PC-9 (cell line): Measurements from ENCODE around the gene UBA3. TPM values are rescaled to one million over a fixed set of nuclear protein-coding genes. Genes with fewer than 3 reads are reported as not detected.

Source experiments
- BruUV-seq: library from RNA; stranded (reverse); fragments of 400-500 nt; replicated peaks from 2 replicates; lab custom pipeline; 2021; lab: Mats Ljungman, UMichigan
- CTCF ChIA-PET: fragments of 300-600 bp; sonication (Branson Sonifier 250); formaldehyde crosslinking; loops from one replicate; lab custom pipeline; 2022; ENCODE audit warnings: antibody characterized with exemption; lab: Charles Lee
- POLR2A ChIA-PET: fragments of 300-600 bp; sonication (Branson Sonifier 250); formaldehyde crosslinking; loops from one replicate; lab custom pipeline; 2022; ENCODE audit warnings: antibody characterized with exemption; ENCODE audit not compliant: unreplicated experiment; lab: Charles Lee
- DNase-seq, 2 experiments: peaks; one replicate each; pipeline versions ENCODE4 v3.0.0 to v3.0.0-alpha.2; 2015 to 2022; ENCODE audit warnings: mixed read lengths in 1 of 2
- H2AFZ ChIP-seq: fragments of 200-600 bp; sonication (generic); 2 replicates; pipeline ENCODE4 v1.8.1; 2017; ENCODE audit warnings: antibody characterized with exemption
- H3F3A ChIP-seq: fragments of 200-600 bp; sonication (generic); 2 replicates; pipeline ENCODE4 v1.8.1; 2017; ENCODE audit warnings: antibody characterized with exemption, mild to moderate bottlenecking, low read depth; ENCODE audit not compliant: insufficient read depth
- H3K27ac ChIP-seq: fragments of 200-600 bp; sonication (generic); 2 replicates; pipeline ENCODE4 v1.6.1; 2016; ENCODE audit warnings: mixed run types
- H3K27me3 ChIP-seq: fragments of 200-600 bp; sonication (generic); 2 replicates; pipeline ENCODE4 v1.6.1; 2016; ENCODE audit warnings: low read depth, mixed run types; ENCODE audit not compliant: insufficient read depth
- H3K36me3 ChIP-seq: fragments of 200-600 bp; sonication (generic); 2 replicates; pipeline ENCODE4 v1.6.1; 2016; ENCODE audit warnings: low read depth, mixed run types
- H3K4me1 ChIP-seq: fragments of 200-600 bp; sonication (generic); replicated peaks from 2 replicates; pipeline ENCODE4 v1.6.1; 2016; ENCODE audit warnings: mixed run types; ENCODE audit not compliant: insufficient read depth
- H3K4me2 ChIP-seq: fragments of 200-600 bp; sonication (generic); 2 replicates; pipeline ENCODE4 v1.6.1; 2017; ENCODE audit warnings: mixed run types
- H3K4me3 ChIP-seq: fragments of 200-600 bp; sonication (generic); 2 replicates; pipeline ENCODE4 v1.6.1; 2016; ENCODE audit warnings: mixed run types
- H3K79me2 ChIP-seq: fragments of 200-600 bp; sonication (generic); 2 replicates; pipeline ENCODE4 v1.6.1; 2017; ENCODE audit warnings: low read depth, mixed run types
- H3K9me2 ChIP-seq: fragments of 200-600 bp; sonication (generic); 2 replicates; pipeline ENCODE4 v1.8.1; 2017; ENCODE audit warnings: mild to moderate bottlenecking; ENCODE audit not compliant: insufficient read depth
- H3K9me3 ChIP-seq: fragments of 200-600 bp; sonication (generic); 2 replicates; pipeline ENCODE4 v1.8.1; 2016; ENCODE audit warnings: low read depth; ENCODE audit not compliant: insufficient read depth
- H4K20me1 ChIP-seq: fragments of 200-600 bp; sonication (generic); 2 replicates; pipeline ENCODE4 v1.8.1; 2017; ENCODE audit not compliant: insufficient read depth
- EZH2 ChIP-seq: fragments of 200-600 bp; sonication (generic); IDR thresholded peaks from 2 replicates; pipeline ENCODE4 v1.8.0; 2017; ENCODE audit warnings: antibody characterized with exemption, low read depth
- intact Hi-C: fragments of 100-400 bp; cut with micrococcal nuclease; formaldehyde crosslinking; loops from one replicate; pipeline ENCODE4 v1.10.0; 2022; ENCODE audit not compliant: unreplicated experiment
- total RNA-seq: library from RNA; stranded (reverse); gene quantifications from 2 replicates; pipeline ENCODE4 v1.2.3, GENCODE V29; 2021
- TF ChIP-seq, protein P1 (sequence below): fragments of 200-600 bp; sonication (generic); conservative IDR thresholded peaks from 2 replicates; pipeline ENCODE4 v1.6.1; 2017; ENCODE audit warnings: mixed run types, antibody characterized with exemption, mild to moderate bottlenecking, moderate library complexity

Gene UBA3
- total RNA-seq, 1 experiment from 2014 or later = 88.8 TPM

DNA sequence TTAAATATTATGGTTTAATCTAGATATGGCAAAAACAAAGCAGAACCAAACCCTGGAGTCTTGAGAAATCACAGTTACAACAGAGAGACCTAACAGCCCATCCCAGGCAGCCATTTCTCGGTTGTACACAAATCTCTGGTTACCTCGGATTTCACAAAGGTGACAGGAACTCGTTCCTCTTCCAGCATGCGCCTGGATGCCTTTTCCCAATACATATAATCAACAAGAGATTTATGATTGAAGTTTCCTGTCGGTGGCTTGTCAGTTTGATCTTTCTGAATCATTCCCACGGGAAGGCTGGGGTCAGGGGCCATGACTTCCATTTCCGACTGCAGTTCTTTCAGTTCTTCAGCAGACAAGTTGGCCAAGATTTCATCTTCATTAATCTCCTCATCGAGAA, 41.8 kb upstream of the UBA3 start:
- no TSS peak for BruUV-seq
- POLR2A ChIA-PET = no interaction called here

GRCh38 chr3:69121513-69121912, 41.3 kb upstream of the UBA3 start:
- POLR2A ChIA-PET = no interaction called here
- CTCF ChIA-PET = interaction anchor here (0.5 to 2.0 kb wide), 5 partner anchors 36 to 320 kb away, joined by 3 to 13 read pairs (median 7); no protein-coding TSS in a partner anchor
- peak overlapping the region; percentile 63; the same call in 1 of the 2 replicates for H2AFZ ChIP-seq
- intact Hi-C loops = loop anchor here (1.0 to 5.0 kb wide), 2 partner anchors 41 to 185 kb away; no protein-coding TSS in a partner anchor
- H3K27me3 ChIP-seq = no peaks in the 10 kb centered on the region
- no peak overlapping the region for H3K4me3 ChIP-seq
- H3K79me2 ChIP-seq = no peaks in the 10 kb centered on the region
- TF ChIP-seq, protein P1, sequence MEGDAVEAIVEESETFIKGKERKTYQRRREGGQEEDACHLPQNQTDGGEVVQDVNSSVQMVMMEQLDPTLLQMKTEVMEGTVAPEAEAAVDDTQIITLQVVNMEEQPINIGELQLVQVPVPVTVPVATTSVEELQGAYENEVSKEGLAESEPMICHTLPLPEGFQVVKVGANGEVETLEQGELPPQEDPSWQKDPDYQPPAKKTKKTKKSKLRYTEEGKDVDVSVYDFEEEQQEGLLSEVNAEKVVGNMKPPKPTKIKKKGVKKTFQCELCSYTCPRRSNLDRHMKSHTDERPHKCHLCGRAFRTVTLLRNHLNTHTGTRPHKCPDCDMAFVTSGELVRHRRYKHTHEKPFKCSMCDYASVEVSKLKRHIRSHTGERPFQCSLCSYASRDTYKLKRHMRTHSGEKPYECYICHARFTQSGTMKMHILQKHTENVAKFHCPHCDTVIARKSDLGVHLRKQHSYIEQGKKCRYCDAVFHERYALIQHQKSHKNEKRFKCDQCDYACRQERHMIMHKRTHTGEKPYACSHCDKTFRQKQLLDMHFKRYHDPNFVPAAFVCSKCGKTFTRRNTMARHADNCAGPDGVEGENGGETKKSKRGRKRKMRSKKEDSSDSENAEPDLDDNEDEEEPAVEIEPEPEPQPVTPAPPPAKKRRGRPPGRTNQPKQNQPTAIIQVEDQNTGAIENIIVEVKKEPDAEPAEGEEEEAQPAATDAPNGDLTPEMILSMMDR = no peak
- TF ChIP-seq EZH2 = no peak
- no peaks in the 10 kb centered on the region for H4K20me1 ChIP-seq
- no TSS peak for BruUV-seq
- H3F3A ChIP-seq = peaks cover 10% of the 10 kb centered on the region
- H3K4me1 ChIP-seq = peaks cover 13% of the 10 kb centered on the region
- no peaks in the 10 kb centered on the region for H3K9me3 ChIP-seq
- no peaks in the 10 kb centered on the region for H3K9me2 ChIP-seq
- no peak overlapping the region for H3K27ac ChIP-seq
- H3K36me3 ChIP-seq = no peaks in the 10 kb centered on the region
- DNase-seq = no peak
- no peak overlapping the region for H3K4me2 ChIP-seq

More for the DNA sequence above, 41.8 kb upstream of the UBA3 start:
- H3K9me3 ChIP-seq = no peaks in the 10 kb centered on the region
- intact Hi-C loops = loop anchor here (1.0 to 5.0 kb wide), 2 partner anchors 40 to 184 kb away; no protein-coding TSS in a partner anchor
- no peak for DNase-seq
- no peak overlapping the region for H3K4me3 ChIP-seq
- H3F3A ChIP-seq = peaks cover 8% of the 10 kb centered on the region; the same call in 1 of the 2 replicates
- no peak overlapping the region for H3K27ac ChIP-seq
- no peaks in the 10 kb centered on the region for H3K79me2 ChIP-seq
- no peaks in the 10 kb centered on the region for H3K27me3 ChIP-seq
- no peak overlapping the region for H3K4me2 ChIP-seq
- no peaks in the 10 kb centered on the region for H3K9me2 ChIP-seq
- no peaks in the 10 kb centered on the region for H4K20me1 ChIP-seq
- H3K36me3 ChIP-seq = no peaks in the 10 kb centered on the region
- CTCF ChIA-PET = interaction anchor here (0.5 to 0.6 kb wide), 2 partner anchors 36 kb away, joined by 4 to 13 read pairs; no protein-coding TSS in a partner anchor
- H2AFZ ChIP-seq = no peak overlapping the region
- no peak for TF ChIP-seq EZH2
- TF ChIP-seq, protein P1 = no peak
- H3K4me1 ChIP-seq = peaks cover 10% of the 10 kb centered on the region

GRCh38 chr3:69120879-69121464, 40.8 kb upstream of the UBA3 start:
- Histone ChIP-seq H3K4me3 (no peak overlapping the region), H3K36me3 (no peaks in the 10 kb centered on the region), H3K9me3 (no peaks in the 10 kb centered on the region), H3K79me2 (no peaks in the 10 kb centered on the region), H3K9me2 (no peaks in the 10 kb centered on the region), H3K27me3 (no peaks in the 10 kb centered on the region), H4K20me1 (no peaks in the 10 kb centered on the region), H3K4me2 (no peak overlapping the region), H3K4me1 (peaks cover 18% of the 10 kb centered on the region), H2AFZ (peak overlapping the region; percentile 63; the same call in 1 of the 2 replicates), H3F3A (peaks cover 15% of the 10 kb centered on the region), H3K27ac (no peak overlapping the region)
- ChIA-PET CTCF (interaction anchor here (0.5 to 2.0 kb wide), 4 partner anchors 40 to 320 kb away, joined by 3 to 8 read pairs (median 6); no protein-coding TSS in a partner anchor), POLR2A (no interaction called here)
- intact Hi-C loops = loop anchor here (1.0 to 5.0 kb wide), 4 partner anchors 41 to 550 kb away; no protein-coding TSS in a partner anchor
- DNase-seq = peak; percentile 64 to 77
- BruUV-seq = no TSS peak
- no peak for TF ChIP-seq EZH2
- TF ChIP-seq, protein P1 = peak; percentile 83
